ENCODE results near the gene HOXB5. TPM values are rescaled to one million over a fixed set of nuclear protein-coding genes. Genes with fewer than 3 reads are reported as not detected.

HOXB5 gene
- total and polyA plus RNA-seq, 2 donors (not counting 1 experiment from before 2014, with no cell fraction given), result not detected

GRCh38 chr17:48556576-48557401 is 36.8 kb downstream of the HOXB5 start:
- Histone ChIP-seq H2AFZ (ENCODE audit: insufficient read depth, low read depth, low read length, poor library complexity, severe bottlenecking) (no peak overlapping the region), H3K79me2 (ENCODE audit: control insufficient read depth, insufficient read depth, low read length) (no peaks in the 10 kb centered on the region), H3K27ac (ENCODE audit: low read length in 2 of 2) (no peak overlapping the region), H3K4me1 (ENCODE audit: control insufficient read depth in 2 of 2, insufficient read depth in 2 of 2, low read length in 2 of 2) (peaks cover 0 to 4% of the 10 kb centered on the region in 2 donors), H4K20me1 (ENCODE audit: control insufficient read depth, insufficient read depth, low read length, poor library complexity, severe bottlenecking) (no peaks in the 10 kb centered on the region), H3K4me2 (replicated peaks; ENCODE audit: low read depth, low read length, poor library complexity, severe bottlenecking) (no peak overlapping the region), H3K36me3 (replicated peaks in 1 of 2; ENCODE audit: control extremely low read depth in 1 of 2, control insufficient read depth in 1 of 2, extremely low read depth in 1 of 2, insufficient read depth in 2 of 2, low read length in 1 of 2) (no peaks in the 10 kb centered on the region), H3K4me3 (ENCODE audit: control extremely low read depth in 1 of 5, extremely low read depth in 1 of 5, insufficient read depth in 1 of 5, low read depth in 2 of 5, low read length in 4 of 5) (no peak overlapping the region), H3K9me3 (ENCODE audit: control extremely low read depth in 1 of 3, control insufficient read depth in 2 of 3, insufficient read depth in 1 of 3, low read length in 2 of 3) (peaks cover 0 to 5% (median 0%) of the 10 kb centered on the region in 3 donors), H3K9ac (ENCODE audit: low read length) (no peak overlapping the region), H3K27me3 (replicated peaks in 1 of 4; ENCODE audit: control extremely low read depth in 1 of 4, control insufficient read depth in 3 of 4, insufficient read depth in 4 of 4, low read length in 3 of 4) (peaks cover 0 to 31% (median 10%) of the 10 kb centered on the region in 4 experiments)
- CTCF ChIA-PET, result interaction anchor here (0.7 to 1.1 kb wide), 2 partner anchors 22 to 45 kb away, joined by 3 read pairs; partner anchors contain the start of gene HOXB4
- ATAC-seq (ENCODE audit: low read depth), result no peak
- H3K9me3 Mint-ChIP-seq (ENCODE audit: insufficient read depth), result no peaks in the 10 kb centered on the region
- peaks cover 4% of the 10 kb centered on the region for H3K4me1 Mint-ChIP-seq
- no peak for DNase-seq
- peaks cover 37% of the 10 kb centered on the region for H3K27me3 Mint-ChIP-seq
- POLR2A ChIA-PET, result no interaction called here
- no peak overlapping the region for H3K4me3 Mint-ChIP-seq
- intact Hi-C loops (cut with micrococcal nuclease), result no loop called here
- H3K27ac Mint-ChIP-seq, result no peak overlapping the region
- TF ChIP-seq CTCF (IDR thresholded peaks at IDR 0.05), result no peak
- TF ChIP-seq EZH2 (IDR thresholded peaks at IDR 0.05; ENCODE audit: borderline replicate concordance, insufficient read depth, low read depth, low read length, poor library complexity, severe bottlenecking), result no peak
- 86% methylated on average over 4 of the region's 7 CpGs for WGBS (ENCODE audit: insufficient coverage)

DNA sequence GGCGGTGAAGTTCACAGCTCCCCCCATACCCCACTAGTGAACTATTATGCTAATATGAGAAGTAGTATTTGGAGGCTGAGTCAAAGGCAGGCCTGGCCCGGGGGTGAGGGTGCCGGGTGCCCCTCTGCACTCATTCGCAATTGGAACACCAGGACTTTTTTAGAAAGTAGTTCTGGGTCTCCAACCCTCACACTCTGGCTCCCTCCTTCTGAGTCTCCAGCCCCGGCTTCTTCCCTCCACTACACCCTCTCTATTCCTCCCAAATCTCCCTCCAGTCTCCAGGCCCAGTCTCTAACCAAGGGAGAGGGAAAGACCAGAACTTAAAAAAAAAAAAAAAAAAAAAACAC is 37.4 kb downstream of the HOXB5 start:
- ChIA-PET CTCF (interaction anchor here (0.7 kb wide), 1 partner anchor 46 kb away, joined by 3 read pairs; no protein-coding TSS in a partner anchor), POLR2A (no interaction called here)
- no peak overlapping the region for H3K4me3 ChIP-seq (ENCODE audit: control extremely low read depth in 1 of 5, extremely low read depth in 1 of 5, insufficient read depth in 1 of 5, low read depth in 2 of 5, low read length in 4 of 5)
- no peak overlapping the region for H3K27ac ChIP-seq (ENCODE audit: low read length in 2 of 2)
- ATAC-seq (ENCODE audit: low read depth), result no peak
- Mint-ChIP-seq H3K27ac (no peak overlapping the region), H3K4me3 (no peak overlapping the region), H3K4me1 (peaks cover 4% of the 10 kb centered on the region), H3K9me3 (ENCODE audit: insufficient read depth) (no peaks in the 10 kb centered on the region), H3K27me3 (peaks cover 37% of the 10 kb centered on the region)
- H3K27me3 ChIP-seq (replicated peaks in 1 of 4; ENCODE audit: control extremely low read depth in 1 of 4, control insufficient read depth in 3 of 4, insufficient read depth in 4 of 4, low read length in 3 of 4), result peaks cover 0 to 31% (median 10%) of the 10 kb centered on the region in 4 experiments
- no peaks in the 10 kb centered on the region for H3K79me2 ChIP-seq (ENCODE audit: control insufficient read depth, insufficient read depth, low read length)
- DNase-seq, result no peak
- TF ChIP-seq EZH2 (IDR thresholded peaks at IDR 0.05; ENCODE audit: borderline replicate concordance, insufficient read depth, low read depth, low read length, poor library complexity, severe bottlenecking) (no peak), CTCF (IDR thresholded peaks at IDR 0.05) (no peak)
- peaks cover 0 to 4% of the 10 kb centered on the region in 2 donors for H3K4me1 ChIP-seq (ENCODE audit: control insufficient read depth in 2 of 2, insufficient read depth in 2 of 2, low read length in 2 of 2)
- no peak overlapping the region for H3K4me2 ChIP-seq (replicated peaks; ENCODE audit: low read depth, low read length, poor library complexity, severe bottlenecking)
- no peak overlapping the region for H2AFZ ChIP-seq (ENCODE audit: insufficient read depth, low read depth, low read length, poor library complexity, severe bottlenecking)
- peaks cover 0 to 5% (median 0%) of the 10 kb centered on the region in 3 donors for H3K9me3 ChIP-seq (ENCODE audit: control extremely low read depth in 1 of 3, control insufficient read depth in 2 of 3, insufficient read depth in 1 of 3, low read length in 2 of 3)
- no peaks in the 10 kb centered on the region for H4K20me1 ChIP-seq (ENCODE audit: control insufficient read depth, insufficient read depth, low read length, poor library complexity, severe bottlenecking)
- 74% methylated on average over 4 of the region's 5 CpGs for WGBS (ENCODE audit: insufficient coverage)
- H3K9ac ChIP-seq (ENCODE audit: low read length), result no peak overlapping the region
- intact Hi-C loops (cut with micrococcal nuclease), result no loop called here
- no peaks in the 10 kb centered on the region for H3K36me3 ChIP-seq (replicated peaks in 1 of 2; ENCODE audit: control extremely low read depth in 1 of 2, control insufficient read depth in 1 of 2, extremely low read depth in 1 of 2, insufficient read depth in 2 of 2, low read length in 1 of 2)
